Measurements from ENCODE around the gene LHX1. TPM values are rescaled to one million over a fixed set of nuclear protein-coding genes. Genes with fewer than 3 reads are reported as not detected.
A peak's percentile ranks its signal among the peaks of the same experiment; 100 is the strongest.

The LHX1 gene
- 100 to 1,000 TPM in 1 of 4 donors, 10 to 100 TPM in 3; 83.8 to 102 (median 92.7) TPM for polyA plus RNA-seq (ENCODE audit: insufficient read length in 4 of 4)

DNA sequence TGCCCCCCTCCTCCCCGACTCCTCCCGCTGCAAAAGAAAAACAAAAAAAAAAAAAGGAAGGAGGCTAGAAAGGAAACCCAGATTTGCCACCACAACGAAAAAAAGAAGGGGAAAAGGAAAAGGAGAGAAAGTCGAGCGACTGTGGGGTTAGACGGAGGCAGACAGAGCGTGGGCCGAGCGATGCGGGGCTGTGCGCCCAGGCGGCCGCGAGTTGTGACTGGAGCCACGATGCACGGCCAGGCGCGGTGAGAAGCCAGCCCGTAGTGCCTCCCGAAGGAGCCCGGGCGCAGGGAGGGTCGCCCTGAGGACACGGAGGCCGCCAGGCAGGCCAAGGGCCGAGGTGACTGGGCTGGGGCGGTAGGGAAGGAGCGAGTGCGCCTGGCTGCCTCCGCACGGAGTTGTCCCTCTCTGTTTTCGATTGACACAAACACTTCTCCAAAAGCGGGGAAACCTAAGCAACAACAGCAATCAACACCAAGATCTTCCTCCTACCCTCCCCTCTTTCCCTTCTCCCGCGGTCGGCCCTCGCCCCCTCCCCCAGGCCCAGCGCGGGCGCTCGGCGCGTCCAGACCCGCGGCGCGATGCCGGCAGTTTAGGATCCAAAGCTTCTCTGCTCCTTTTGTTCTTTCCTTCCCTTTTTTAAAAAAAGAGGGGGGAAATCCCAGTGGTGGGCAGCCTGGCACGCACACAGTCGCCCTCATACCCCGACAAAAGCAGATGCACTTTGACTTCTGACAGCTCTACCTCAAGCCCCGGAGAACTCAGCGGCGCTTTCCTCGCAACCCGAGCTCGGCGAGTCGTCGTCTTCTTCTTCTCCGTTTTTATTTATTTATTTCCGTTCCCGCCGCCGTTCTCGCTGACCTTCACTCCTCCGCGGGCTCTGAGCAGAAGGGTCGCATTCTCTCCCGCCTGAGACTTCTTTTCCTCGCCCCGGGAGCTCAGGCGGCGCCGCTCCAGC lies at the start of gene LHX1:
TSS of gene LHX1 (plus strand) at position 475 of the 958 bp plus-strand sequence. CDS start 723 bp downstream, outside the sequence.
- DNase-seq (ENCODE audit: low read depth in 4 of 4, low spot score in 3 of 4): no peak

GRCh38 chr17:36888236-36888951 lies 48.9 kb upstream of the LHX1 start:
- DNase-seq (ENCODE audit: low read depth in 4 of 4, low spot score in 3 of 4): no peak

DNA sequence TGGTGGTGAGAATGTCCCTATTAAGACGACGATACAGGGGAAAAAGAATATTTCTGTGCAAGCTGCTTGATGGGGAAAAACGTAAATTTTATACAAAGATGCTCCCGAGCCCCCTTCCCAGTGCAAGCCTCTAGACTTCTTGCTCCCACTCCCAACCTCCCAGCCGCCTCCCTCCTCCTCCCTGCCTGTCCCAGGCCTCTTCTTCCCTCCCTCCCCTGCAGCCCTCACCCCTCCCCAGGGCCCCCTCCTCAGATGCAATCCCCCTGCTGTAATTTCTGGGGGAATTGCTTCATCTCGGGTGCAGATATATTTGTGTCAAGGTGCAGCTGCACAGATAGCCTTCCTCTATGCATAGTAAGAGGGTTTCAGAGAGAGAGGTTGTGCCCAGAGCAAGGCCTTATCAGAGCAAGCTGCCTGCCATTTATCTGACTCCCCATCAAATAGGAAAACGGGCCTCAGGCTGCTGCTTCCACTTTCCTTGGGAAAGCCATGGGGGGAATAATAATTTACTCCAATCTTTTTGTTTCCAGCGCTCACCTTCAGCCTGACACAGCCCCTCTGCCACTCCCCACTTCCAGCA lies 47.4 kb upstream of the LHX1 start:
- DNase-seq (ENCODE audit: low read depth in 4 of 4, low spot score in 3 of 4): no peak

- no peak for DNase-seq (ENCODE audit: low read depth in 4 of 4, low spot score in 3 of 4)
Measured at GRCh38 chr17:36890398-36891168, 46.7 kb upstream of the LHX1 start.

GRCh38 chr17:36892112-36892838 lies 45.0 kb upstream of the LHX1 start:
- DNase-seq (ENCODE audit: low read depth in 4 of 4, low spot score in 3 of 4): no peak

- no peak for DNase-seq (ENCODE audit: low read depth in 4 of 4, low spot score in 3 of 4)
Measured at GRCh38 chr17:36894177-36894576, 43.1 kb upstream of the LHX1 start.

DNA sequence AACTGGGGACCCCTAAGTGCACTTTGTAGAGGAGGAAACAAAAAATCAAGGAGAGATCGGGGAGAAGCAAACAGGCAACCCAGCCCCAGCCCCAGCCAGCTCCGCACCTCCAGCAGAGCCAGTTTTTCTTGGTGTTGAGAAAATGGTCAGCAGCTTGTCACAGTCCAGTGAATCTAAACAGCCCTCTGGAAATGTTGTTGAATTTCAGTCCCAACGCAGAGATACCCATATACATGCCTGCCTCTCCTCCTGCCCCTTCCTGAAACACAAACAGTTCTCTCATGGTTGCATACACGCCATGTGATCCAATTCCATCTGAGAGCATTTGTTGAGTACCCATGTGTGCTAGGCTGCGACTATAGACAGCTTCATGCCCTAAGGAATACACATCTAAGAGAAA lies 42.4 kb upstream of the LHX1 start:
- no peak for DNase-seq (ENCODE audit: low read depth in 4 of 4, low spot score in 3 of 4)

DNA sequence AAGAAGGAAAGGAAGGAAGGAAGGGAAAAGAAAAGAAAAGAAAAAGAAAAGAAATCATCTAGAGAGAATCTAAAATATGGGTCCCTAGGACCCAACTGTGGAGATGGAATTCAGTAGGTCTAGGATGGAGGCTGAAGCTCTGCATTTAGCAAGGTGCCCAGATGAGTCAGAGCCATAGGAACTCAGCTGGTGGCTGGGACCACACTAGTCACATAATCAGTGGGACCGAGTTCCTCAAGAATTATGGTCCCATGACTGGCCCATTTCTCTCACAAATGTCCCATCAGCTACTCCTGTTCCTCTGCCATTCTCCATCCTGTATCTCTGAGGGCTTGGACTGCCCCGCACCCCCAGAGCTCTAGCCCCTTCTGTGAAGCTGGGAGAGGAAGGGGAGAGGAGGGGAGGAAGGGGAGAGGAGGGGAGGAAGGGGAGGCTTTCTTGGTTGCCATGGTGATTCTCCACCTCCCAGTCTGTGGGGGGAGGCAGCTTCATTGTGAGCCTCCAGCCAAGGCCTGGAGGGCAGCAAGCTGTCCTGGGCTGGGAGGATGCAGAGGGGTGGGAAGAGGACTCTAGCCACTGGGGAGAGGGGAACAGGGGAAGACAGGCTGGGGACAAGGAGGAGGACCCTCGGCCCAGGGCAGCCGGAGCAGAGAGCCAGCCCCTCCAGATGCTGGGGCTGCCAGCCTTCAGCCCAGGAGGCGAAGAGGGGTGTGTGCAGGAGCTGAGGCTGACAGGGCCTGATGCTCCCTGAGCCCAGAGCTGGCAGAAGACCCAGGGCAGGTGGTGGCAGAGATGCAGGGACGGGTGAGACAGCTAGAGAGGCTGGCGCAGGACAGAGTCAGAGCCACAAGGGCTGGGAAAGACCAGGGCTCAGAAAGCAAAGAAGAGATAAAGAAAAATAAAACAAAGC lies 37.8 kb upstream of the LHX1 start:
- no peak for DNase-seq (ENCODE audit: low read depth in 4 of 4, low spot score in 3 of 4)

- no peak for DNase-seq (ENCODE audit: low read depth in 4 of 4, low spot score in 3 of 4)
Measured at GRCh38 chr17:36900160-36900512, 37.1 kb upstream of the LHX1 start.

- DNase-seq (ENCODE audit: low read depth in 4 of 4, low spot score in 3 of 4): peak in 2 of 4 donors; percentile 48 to 60
Measured at GRCh38 chr17:36901506-36901905, 35.8 kb upstream of the LHX1 start.

DNA sequence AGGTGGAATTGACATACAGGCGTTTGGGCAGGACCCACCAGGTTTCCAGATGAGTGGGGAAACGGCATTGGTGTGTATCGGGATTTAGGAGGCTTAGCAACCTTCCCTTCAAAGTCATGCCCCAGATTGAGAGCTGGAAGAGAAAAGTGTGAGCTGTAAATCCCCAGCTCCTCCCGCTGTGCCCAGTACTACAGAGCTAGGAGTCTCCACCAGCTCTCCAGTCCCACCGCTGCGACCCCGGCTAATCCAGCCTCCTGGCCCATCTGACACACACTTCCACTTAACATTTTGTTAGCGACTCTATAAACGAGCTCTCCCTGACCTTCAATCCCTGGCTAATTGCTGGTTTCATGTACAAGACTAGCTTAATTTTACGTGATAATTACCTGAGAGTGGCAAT lies 29.9 kb upstream of the LHX1 start:
- no peak for DNase-seq (ENCODE audit: low read depth in 4 of 4, low spot score in 3 of 4)

DNA sequence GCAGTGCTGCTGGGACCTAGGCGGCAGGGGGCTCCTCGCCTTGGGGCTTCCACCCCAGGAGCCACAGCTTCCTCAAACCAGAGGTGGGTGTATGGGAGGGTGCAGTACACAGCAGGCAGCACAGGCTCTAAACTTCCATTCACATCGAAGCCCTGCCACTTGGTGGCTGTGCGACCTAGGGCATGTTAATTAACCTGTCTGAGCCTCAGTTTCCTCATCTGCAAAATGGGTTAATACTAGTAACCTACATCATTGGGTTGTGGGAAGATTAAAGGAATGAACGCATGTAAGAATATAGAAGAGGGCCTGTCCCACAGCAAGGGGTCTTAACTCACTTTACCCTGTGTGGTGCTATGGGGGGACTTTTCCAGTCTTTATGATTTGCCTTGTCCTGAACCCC lies 26.8 kb upstream of the LHX1 start:
- no peak for DNase-seq (ENCODE audit: low read depth in 4 of 4, low spot score in 3 of 4)

- no peak for DNase-seq (ENCODE audit: low read depth in 4 of 4, low spot score in 3 of 4)
Measured at GRCh38 chr17:36911001-36911400, 26.3 kb upstream of the LHX1 start.

GRCh38 chr17:36913132-36913531 lies 24.1 kb upstream of the LHX1 start:
- DNase-seq (ENCODE audit: low read depth in 4 of 4, low spot score in 3 of 4): no peak

DNA sequence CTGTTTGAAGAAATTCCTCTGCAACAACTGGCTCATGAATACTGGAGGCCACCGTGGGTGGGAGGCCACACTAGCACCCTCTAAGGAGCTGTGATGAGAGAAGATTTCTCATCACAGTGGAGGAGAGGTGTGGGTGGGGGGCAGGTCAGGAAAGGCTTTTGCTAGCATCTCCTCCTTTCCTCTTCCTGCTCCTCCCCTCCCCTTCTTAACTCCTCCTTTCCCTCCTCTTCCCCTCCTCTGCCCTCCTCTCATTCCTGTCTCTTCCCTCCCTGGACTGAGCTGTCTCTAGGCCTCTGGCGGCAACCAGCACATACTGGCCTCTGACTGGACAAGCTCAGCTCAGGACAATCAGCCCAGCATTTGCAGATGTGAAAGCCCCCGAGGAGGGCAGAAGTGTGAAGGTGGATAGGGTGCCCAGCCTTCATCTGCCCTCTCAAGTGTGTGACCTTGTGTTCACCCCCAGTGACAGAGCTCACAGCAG lies 19.0 kb upstream of the LHX1 start:
- DNase-seq (ENCODE audit: low read depth in 4 of 4, low spot score in 3 of 4): no peak

DNA sequence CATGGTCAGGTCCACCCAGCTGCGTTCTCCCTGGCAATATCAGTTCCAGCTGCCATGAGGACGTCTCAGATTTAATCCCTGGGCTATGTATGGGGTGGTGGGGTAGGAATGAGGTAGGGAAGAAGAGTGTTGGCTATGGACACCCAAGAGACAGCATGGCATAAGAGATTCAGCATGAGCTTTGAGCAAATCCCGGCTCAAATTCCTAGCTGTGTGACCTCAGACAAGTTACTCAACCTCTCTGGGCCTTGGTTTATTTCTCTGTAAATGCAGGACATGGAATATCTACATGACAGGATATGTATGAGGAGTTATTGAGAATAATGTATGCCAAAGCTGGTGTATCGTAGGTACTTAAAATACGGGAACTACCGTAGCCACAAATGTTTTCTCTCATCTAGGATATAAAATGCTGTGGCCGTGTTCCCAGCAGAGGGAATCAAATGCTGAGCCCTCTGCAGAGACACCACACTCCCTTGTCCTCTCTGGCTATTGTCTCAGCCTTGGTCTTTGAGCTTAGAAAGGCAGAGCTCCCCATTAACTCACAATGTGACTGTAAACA lies 17.8 kb upstream of the LHX1 start:
- DNase-seq (ENCODE audit: low read depth in 4 of 4, low spot score in 3 of 4): no peak

DNA sequence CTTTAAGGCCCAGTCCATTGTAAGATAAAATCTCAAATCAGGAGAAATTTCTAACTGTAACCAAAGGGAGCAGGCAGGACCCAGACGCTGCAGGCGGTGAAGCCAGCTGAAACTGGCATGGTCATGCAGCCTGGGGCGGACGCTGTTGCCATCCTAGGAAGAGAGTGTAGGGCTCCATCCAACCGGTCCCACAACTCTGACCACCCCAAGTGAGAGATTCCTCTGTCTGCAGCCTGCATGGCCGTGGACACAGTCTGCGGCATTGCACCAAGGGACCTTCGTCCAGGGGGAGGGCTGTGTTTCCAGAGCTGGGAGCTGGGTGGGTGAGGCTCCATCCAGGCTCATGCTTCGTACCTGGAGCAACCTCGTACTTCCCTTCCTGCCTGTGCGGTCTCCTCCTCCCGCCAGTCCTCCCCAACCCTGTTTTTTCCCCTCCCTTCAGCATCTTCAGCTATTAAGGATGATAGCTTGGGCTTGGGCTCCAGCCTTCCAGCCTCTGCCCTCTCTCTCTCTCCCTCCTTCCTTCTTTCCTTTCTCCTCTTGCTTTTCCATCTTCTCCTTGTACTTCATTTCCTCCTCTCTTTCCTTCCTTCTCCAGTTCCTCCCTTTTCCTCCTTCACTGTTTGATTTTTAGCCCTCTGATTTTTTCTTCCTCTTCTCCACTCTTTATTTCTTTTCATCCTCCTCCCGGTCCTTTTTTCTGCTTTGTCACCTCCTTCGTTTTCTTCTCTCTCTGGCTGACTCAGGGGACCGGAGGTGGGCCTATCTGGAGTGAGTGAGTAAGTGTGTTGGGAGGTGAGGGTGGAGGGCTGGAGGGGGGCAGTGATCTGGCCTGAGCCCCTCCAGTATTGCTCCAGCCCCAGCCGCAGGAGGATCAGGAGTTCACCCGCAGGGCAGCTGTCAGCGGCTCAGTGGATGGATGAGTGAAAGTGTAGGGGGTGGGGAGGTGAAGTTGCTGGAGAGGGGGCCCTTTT lies 17.0 kb upstream of the LHX1 start:
- DNase-seq (ENCODE audit: low read depth in 4 of 4, low spot score in 3 of 4): no peak
